A549 (cell line): ENCODE measurements around the gene AMDHD2.

ENCODE experiments used
- BHLHE40 ChIP-seq: IDR thresholded peaks from 2 replicates; pipeline ENCODE4 v1.6.1; 2012; ENCODE audit warnings: low read depth, low read length, inconsistent platforms
- CHD4 ChIP-seq: fragments of 200-600 bp; sonication (generic); IDR thresholded peaks from 2 replicates; pipeline ENCODE4 v1.6.1; 2016; ENCODE audit warnings: antibody characterized with exemption, mild to moderate bottlenecking, borderline replicate concordance
- CTCF ChIP-seq: fragments of >200 bp; sonication (Bioruptor Twin); formaldehyde crosslinking; IDR thresholded peaks from 3 replicates; pipeline ENCODE4 v1.5.1; 2016
- E2F6 ChIP-seq: IDR thresholded peaks from 2 replicates; pipeline ENCODE4 v1.6.1; 2012; ENCODE audit warnings: low read depth, borderline replicate concordance
- EP300 ChIP-seq, 2 experiments: fragments of >200 bp; sonication (Bioruptor Twin); formaldehyde crosslinking; IDR thresholded peaks; 2 replicates in 1 of 2; 3 replicates in 1 of 2; pipeline ENCODE4 v1.6.1; 2016 to 2017
- JUNB ChIP-seq: fragments of >200 bp; sonication (Bioruptor Twin); formaldehyde crosslinking; IDR thresholded peaks from 2 replicates; pipeline ENCODE4 v1.6.1; 2016
- NFE2L2 ChIP-seq: fragments of 150-350 bp; conservative IDR thresholded peaks from 2 replicates; pipeline ENCODE4 v1.6.1; 2014; ENCODE audit warnings: low read length
- NR3C1 ChIP-seq: fragments of >200 bp; sonication (Bioruptor Twin); formaldehyde crosslinking; IDR thresholded peaks from 3 replicates; pipeline ENCODE4 v1.6.1; 2017
- RAD21 ChIP-seq, 2 experiments: fragments of >200 bp in 1 of 2; sonication (Bioruptor Twin) in 1 of 2; formaldehyde crosslinking in 1 of 2; IDR thresholded peaks in 1 of 2; conservative IDR thresholded peaks in 1 of 2; 2 replicates in 1 of 2; 3 replicates in 1 of 2; pipeline ENCODE4 v1.6.1; 2012 to 2018; ENCODE audit warnings: inconsistent platforms in 1 of 2
- RNF2 ChIP-seq: fragments of 200-600 bp; sonication (generic); IDR thresholded peaks from 2 replicates; pipeline ENCODE4 v1.6.1; 2016; ENCODE audit warnings: low read depth, mild to moderate bottlenecking, antibody characterized with exemption, moderate library complexity, borderline replicate concordance
- ZFP36 ChIP-seq: fragments of 450-650 bp; IDR thresholded peaks from 2 replicates; pipeline ENCODE4 v1.6.1; 2014; ENCODE audit warnings: borderline replicate concordance; ENCODE audit not compliant: partially characterized antibody
- TF ChIP-seq, protein P1 (sequence below): IDR thresholded peaks from 2 replicates; pipeline ENCODE4 v1.6.1; 2012

DNA sequence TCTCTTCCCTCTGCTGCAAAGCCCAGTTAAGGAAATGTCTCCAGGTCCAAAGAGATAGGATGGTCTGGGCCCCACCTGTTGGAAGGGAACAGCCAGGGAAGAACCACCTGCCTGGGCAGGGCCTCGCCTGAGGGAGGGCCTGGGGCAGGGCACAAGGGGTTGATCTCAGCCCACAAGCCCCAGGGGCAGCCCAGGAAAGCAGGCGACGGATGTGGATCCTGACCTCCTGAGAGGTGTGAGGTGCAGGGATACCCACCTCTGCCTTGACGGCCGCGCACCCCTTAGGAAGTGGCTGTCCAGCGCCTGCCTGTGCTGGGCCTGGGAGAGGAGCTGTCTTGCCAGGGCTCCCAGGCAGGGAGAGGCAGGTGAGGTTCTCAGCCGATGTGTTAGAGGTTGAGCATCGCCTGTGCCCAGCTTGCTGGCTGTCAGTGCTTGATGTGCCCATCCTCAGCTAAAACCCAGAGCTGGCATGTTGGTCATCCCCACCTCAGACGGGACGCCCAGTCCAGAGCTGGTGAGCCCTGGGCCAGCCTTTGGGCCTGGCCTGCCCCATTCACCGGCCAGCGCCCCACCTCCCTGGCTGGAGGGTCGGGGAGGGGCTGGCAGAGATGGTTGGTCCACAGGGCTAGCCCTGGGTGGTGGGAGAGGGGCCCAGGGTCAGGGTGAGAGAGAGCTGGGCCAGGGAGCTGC lies 10.6 kb downstream of the AMDHD2 start:
- no peak for TF ChIP-seq JUNB
- no peak for TF ChIP-seq CTCF
- no peak for TF ChIP-seq ZFP36
- TF ChIP-seq RAD21 (conservative IDR thresholded peaks at IDR 0.05 in 1 of 2, IDR thresholded peaks at IDR 0.05 in 1 of 2), result no peak
- no peak for TF ChIP-seq RNF2
- no peak for TF ChIP-seq NFE2L2
- TF ChIP-seq E2F6, result no peak
- TF ChIP-seq, protein P1, sequence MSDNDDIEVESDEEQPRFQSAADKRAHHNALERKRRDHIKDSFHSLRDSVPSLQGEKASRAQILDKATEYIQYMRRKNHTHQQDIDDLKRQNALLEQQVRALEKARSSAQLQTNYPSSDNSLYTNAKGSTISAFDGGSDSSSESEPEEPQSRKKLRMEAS, result no peak
- no peak for TF ChIP-seq EP300 (IDR thresholded peaks at IDR 0.05)
- TF ChIP-seq NR3C1, result no peak
- TF ChIP-seq BHLHE40, result no peak
- no peak for TF ChIP-seq CHD4
